Tibial artery (tissue), 4 donors: ENCODE data around the gene GCDH.
"Not testable (repeated sequence)": the region's sequence is repeated elsewhere in the genome, so short reads cannot be mapped to it uniquely, and the experiment has no call there.

Experiments used
- DNase-seq, 2 donors: peaks; one replicate each; pipeline ENCODE4 v3.0.0-alpha.2; 2019
- H3K27ac ChIP-seq, 2 donors: fragments of 200-600 bp; sonication (generic) in 1 of 2; 1 replicate in 1 of 2; 2 replicates in 1 of 2; pipeline ENCODE4 v1.5.1; 2018 to 2019; ENCODE audit warnings: mild to moderate bottlenecking in 1 of 2
- H3K27me3 ChIP-seq, 2 donors: fragments of 200-600 bp; sonication (generic) in 1 of 2; one replicate each; pipeline versions ENCODE4 v1.5.1 to v1.6.0; 2016 to 2019
- H3K36me3 ChIP-seq, 3 donors: fragments of 200-600 bp; sonication (generic) in 2 of 3; one replicate each; pipeline ENCODE4 v1.5.1; 2016 to 2019; ENCODE audit warnings: mild to moderate bottlenecking in 2 of 3
- H3K4me1 ChIP-seq, 4 donors: fragments of 200-600 bp; sonication (generic) in 2 of 4; 1 replicate in 3 of 4; 2 replicates in 1 of 4; pipeline ENCODE4 v1.5.1; 2016 to 2019
- H3K4me3 ChIP-seq, 2 donors: fragments of 200-600 bp; sonication (generic) in 1 of 2; 1 replicate in 1 of 2; 2 replicates in 1 of 2; pipeline ENCODE4 v1.5.1; 2018 to 2019; ENCODE audit warnings: mild to moderate bottlenecking in 2 of 2
- H3K9me3 ChIP-seq, 3 donors: fragments of 200-600 bp; sonication (generic) in 1 of 3; one replicate each; pipeline ENCODE4 v1.5.1; 2016 to 2019
- intact Hi-C: fragments of 100-400 bp; cut with DNase I; formaldehyde crosslinking; loops from one replicate; pipeline ENCODE4 v1.15.0; 2023; ENCODE audit warnings: low total_unique reads
- TF ChIP-seq, protein P1 (sequence below), 2 experiments: fragments of 200-600 bp in 1 of 2; fragments of 450-650 bp in 1 of 2; IDR thresholded peaks; one replicate each; pipeline ENCODE4 v1.5.1; 2017 to 2019; ENCODE audit warnings: antibody characterized with exemption in 2 of 2, mild to moderate bottlenecking in 1 of 2, moderate library complexity in 1 of 2

The GCDH gene

GRCh38 chr19:12907166-12907565 is 16.2 kb downstream of the GCDH start:
- TF ChIP-seq, protein P1, sequence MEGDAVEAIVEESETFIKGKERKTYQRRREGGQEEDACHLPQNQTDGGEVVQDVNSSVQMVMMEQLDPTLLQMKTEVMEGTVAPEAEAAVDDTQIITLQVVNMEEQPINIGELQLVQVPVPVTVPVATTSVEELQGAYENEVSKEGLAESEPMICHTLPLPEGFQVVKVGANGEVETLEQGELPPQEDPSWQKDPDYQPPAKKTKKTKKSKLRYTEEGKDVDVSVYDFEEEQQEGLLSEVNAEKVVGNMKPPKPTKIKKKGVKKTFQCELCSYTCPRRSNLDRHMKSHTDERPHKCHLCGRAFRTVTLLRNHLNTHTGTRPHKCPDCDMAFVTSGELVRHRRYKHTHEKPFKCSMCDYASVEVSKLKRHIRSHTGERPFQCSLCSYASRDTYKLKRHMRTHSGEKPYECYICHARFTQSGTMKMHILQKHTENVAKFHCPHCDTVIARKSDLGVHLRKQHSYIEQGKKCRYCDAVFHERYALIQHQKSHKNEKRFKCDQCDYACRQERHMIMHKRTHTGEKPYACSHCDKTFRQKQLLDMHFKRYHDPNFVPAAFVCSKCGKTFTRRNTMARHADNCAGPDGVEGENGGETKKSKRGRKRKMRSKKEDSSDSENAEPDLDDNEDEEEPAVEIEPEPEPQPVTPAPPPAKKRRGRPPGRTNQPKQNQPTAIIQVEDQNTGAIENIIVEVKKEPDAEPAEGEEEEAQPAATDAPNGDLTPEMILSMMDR (IDR thresholded peaks at IDR 0.05), result no peak
- no peak for DNase-seq
- Histone ChIP-seq H3K4me1 (peaks cover 0 to 3% (median 1%) of the 10 kb centered on the region in 4 donors), H3K4me3 (no peak overlapping the region), H3K9me3 (no peaks in the 10 kb centered on the region), H3K36me3 (no peaks in the 10 kb centered on the region), H3K27ac (no peak overlapping the region), H3K27me3 (no peaks in the 10 kb centered on the region)
- intact Hi-C loops, result no loop called here

DNA sequence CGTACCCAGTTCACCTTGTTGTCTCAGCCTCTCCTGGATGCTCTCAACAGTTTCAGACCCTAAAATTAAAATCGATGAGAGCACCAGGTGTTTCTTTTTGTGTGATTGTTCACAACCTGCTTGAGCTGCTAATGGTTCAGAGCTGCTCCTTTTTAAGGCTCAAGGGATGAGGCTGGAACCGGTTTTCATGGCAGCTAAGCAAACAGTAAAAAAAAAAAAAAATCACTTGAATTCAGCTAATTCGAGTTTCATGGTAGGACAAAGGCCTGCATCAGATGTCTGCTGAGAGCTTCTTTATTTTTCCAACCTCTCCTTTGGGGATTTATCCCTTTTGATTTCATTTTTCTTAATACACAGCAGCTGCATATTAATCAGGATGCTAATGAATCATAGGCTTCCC is 21.6 kb downstream of the GCDH start:
- TF ChIP-seq, protein P1 (IDR thresholded peaks at IDR 0.05), result no peak
- Histone ChIP-seq H3K27me3 (no peaks in the 10 kb centered on the region), H3K36me3 (no peaks in the 10 kb centered on the region), H3K4me1 (peaks cover 0 to 18% (median 12%) of the 10 kb centered on the region in 4 donors), H3K27ac (peak overlapping the region; percentile 73 to 76), H3K9me3 (no peaks in the 10 kb centered on the region), H3K4me3 (peak overlapping the region; percentile 11 to 26)
- intact Hi-C loops, result no loop called here
- no peak for DNase-seq

GRCh38 chr19:12913011-12913561 is 22.1 kb downstream of the GCDH start:
- peak; percentile 65 to 93 for DNase-seq
- H3K4me3 ChIP-seq, result peak overlapping the region; percentile 11 to 26
- no peaks in the 10 kb centered on the region for H3K9me3 ChIP-seq
- intact Hi-C loops, result no loop called here
- H3K27me3 ChIP-seq, result no peaks in the 10 kb centered on the region
- no peaks in the 10 kb centered on the region for H3K36me3 ChIP-seq
- H3K4me1 ChIP-seq, result peaks cover 0 to 18% (median 12%) of the 10 kb centered on the region in 4 donors
- TF ChIP-seq, protein P1 (IDR thresholded peaks at IDR 0.05), result no peak
- peak overlapping the region; percentile 73 to 76 for H3K27ac ChIP-seq

DNA sequence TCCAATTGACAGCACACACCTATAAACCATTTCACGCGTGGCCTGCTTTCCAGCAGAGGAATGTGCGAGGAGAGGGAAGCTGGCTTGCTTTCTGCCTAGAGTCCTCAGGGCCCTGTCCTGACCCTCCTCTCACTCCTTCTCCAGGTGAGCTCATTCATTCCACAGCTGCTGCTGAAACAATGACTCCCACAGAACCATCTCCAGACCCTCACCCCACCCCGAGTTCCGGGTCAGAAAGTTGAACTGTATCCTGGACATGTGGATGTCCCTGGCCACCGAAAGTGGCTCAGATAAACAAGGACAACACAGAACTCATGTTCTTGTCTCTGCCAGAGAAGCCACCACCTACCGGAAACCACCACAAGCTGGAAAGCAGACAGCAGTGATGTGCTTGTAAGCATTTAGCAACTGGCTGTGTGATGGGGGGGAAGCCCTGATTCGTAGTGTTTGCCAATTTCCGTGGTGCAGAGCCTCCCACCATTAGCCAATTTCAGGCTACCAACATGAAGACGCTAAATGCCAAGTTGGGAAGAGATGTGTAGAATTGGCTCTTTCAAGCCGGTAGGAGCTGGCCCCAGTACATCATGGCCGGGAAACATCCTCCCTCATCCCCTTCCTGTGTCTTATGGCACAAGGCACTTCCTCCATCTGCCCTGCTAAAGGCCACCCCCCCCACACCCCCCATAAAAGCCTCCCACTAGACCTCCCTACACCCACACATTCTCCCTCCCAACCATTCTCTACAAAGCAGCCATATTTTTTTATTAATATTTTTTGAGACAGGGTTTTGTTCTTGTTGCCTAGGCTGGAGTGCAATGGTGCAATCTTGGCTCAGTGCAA is 23.1 kb downstream of the GCDH start:
- no peaks in the 10 kb centered on the region for H3K27me3 ChIP-seq
- H3K4me3 ChIP-seq, result no peak overlapping the region
- intact Hi-C loops, result no loop called here
- H3K27ac ChIP-seq, result peak overlapping the region; percentile 73 to 76
- H3K4me1 ChIP-seq, result peaks cover 0 to 24% (median 15%) of the 10 kb centered on the region in 4 donors
- peak in 1 of 2 donors; percentile 29 for DNase-seq
- H3K36me3 ChIP-seq, result no peaks in the 10 kb centered on the region
- TF ChIP-seq, protein P1 (IDR thresholded peaks at IDR 0.05), result no peak
- no peaks in the 10 kb centered on the region for H3K9me3 ChIP-seq

- H3K27ac ChIP-seq, H3K9me3 ChIP-seq, H3K27me3 ChIP-seq, H3K4me3 ChIP-seq, DNase-seq, intact Hi-C loops, H3K36me3 ChIP-seq: not testable (repeated sequence)
- H3K4me1 ChIP-seq, result peaks cover 0 to 24% (median 15%) of the 10 kb centered on the region in 4 donors
Observed at GRCh38 chr19:12915860-12916259, 24.9 kb downstream of the GCDH start.

DNA sequence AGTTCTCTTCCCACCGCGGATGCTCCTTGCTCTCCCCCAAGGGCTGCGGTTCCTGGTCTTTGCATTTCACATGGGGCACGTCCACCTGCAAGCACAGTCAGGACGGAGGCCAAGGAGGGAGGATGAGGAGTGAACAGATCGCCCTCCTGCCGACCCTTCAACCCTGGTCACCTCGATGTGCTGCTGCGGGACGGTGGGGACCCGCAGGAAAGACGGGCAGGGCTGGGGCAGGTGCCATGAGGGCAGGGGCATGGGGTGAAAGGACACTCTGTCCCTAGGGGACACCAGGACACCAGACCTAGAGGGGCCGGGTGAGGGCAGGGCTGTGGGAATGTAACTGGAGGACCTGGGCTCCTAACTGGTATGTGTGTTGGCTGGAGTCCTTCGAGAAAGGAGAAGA is 27.3 kb downstream of the GCDH start:
- Histone ChIP-seq H3K4me3 (no peak overlapping the region), H3K9me3 (no peaks in the 10 kb centered on the region), H3K27ac (no peak overlapping the region), H3K4me1 (peaks cover 0 to 10% (median 6%) of the 10 kb centered on the region in 4 donors), H3K36me3 (peaks cover 10 to 13% (median 10%) of the 10 kb centered on the region in 3 donors), H3K27me3 (no peaks in the 10 kb centered on the region)
- DNase-seq, result no peak
- TF ChIP-seq, protein P1 (IDR thresholded peaks at IDR 0.05), result no peak
- intact Hi-C loops, result no loop called here
